Epithelial cell of proximal tubule (primary cell): ENCODE data around the gene PNCK. TPM values are rescaled to one million over a fixed set of nuclear protein-coding genes. Genes with fewer than 3 reads are reported as not detected.
"Not testable (repeated sequence)": the region's sequence is repeated elsewhere in the genome, so short reads cannot be mapped to it uniquely, and the experiment has no call there.

Source experiments
- DNase-seq: peaks from one replicate; pipeline ENCODE4 v3.0.0-alpha.2; 2011; ENCODE audit warnings: low read depth
- H3K4me3 ChIP-seq: 2 replicates; pipeline ENCODE4 v1.5.1; 2011; ENCODE audit warnings: low read depth, mild to moderate bottlenecking, low read length
- total RNA-seq: library from RNA; depleted of rRNA; stranded (reverse); fragments of >200 nt; gene quantifications from 2 replicates; pipeline ENCODE4 v1.2.3, GENCODE V29; 2015
- TF ChIP-seq, protein P1 (sequence below): conservative IDR thresholded peaks from 2 replicates; pipeline ENCODE4 v1.5.1; 2012; ENCODE audit warnings: low read depth, mild to moderate bottlenecking, low read length

The PNCK gene
- total RNA-seq, 1 donor from 2014 or later = 0.86 TPM

- DNase-seq = no peak
- TF ChIP-seq, protein P1, sequence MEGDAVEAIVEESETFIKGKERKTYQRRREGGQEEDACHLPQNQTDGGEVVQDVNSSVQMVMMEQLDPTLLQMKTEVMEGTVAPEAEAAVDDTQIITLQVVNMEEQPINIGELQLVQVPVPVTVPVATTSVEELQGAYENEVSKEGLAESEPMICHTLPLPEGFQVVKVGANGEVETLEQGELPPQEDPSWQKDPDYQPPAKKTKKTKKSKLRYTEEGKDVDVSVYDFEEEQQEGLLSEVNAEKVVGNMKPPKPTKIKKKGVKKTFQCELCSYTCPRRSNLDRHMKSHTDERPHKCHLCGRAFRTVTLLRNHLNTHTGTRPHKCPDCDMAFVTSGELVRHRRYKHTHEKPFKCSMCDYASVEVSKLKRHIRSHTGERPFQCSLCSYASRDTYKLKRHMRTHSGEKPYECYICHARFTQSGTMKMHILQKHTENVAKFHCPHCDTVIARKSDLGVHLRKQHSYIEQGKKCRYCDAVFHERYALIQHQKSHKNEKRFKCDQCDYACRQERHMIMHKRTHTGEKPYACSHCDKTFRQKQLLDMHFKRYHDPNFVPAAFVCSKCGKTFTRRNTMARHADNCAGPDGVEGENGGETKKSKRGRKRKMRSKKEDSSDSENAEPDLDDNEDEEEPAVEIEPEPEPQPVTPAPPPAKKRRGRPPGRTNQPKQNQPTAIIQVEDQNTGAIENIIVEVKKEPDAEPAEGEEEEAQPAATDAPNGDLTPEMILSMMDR = no peak
- no peak overlapping the region for H3K4me3 ChIP-seq
Measured at GRCh38 chrX:153709726-153710674, 36.4 kb upstream of the PNCK start.

- TF ChIP-seq, protein P1 = peak; percentile 74
- H3K4me3 ChIP-seq = no peak overlapping the region
- peak; percentile 39 for DNase-seq
Measured at GRCh38 chrX:153708415-153708814, 34.8 kb upstream of the PNCK start.

GRCh38 chrX:153707406-153707805 is 33.8 kb upstream of the PNCK start:
- no peak for DNase-seq
- TF ChIP-seq, protein P1 = no peak
- no peak overlapping the region for H3K4me3 ChIP-seq

DNA sequence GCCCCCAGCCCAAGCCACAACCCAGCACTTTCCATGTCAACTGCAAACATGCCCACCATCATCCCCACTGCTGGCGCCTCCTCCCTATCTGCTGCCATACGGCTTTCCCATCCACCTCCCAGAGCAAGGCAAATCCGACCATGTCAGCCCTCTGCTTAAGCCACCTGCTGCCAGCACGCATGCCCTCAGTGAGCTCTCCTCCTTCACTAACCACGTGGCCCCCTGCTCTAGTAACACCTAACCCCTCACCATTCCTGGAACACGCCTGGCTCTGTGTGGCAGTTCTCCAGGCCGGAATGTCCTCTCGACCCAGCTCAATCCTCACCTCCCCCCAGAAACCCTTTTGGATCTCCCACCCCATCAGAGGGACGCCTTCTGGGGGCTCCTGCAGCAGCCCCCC is 33.2 kb upstream of the PNCK start:
- TF ChIP-seq, protein P1 = no peak
- no peak for DNase-seq
- no peak overlapping the region for H3K4me3 ChIP-seq

- H3K4me3 ChIP-seq, DNase-seq: not testable (repeated sequence)
Measured at GRCh38 chrX:153705403-153706060, 31.9 kb upstream of the PNCK start.

GRCh38 chrX:153704631-153705402 is 31.2 kb upstream of the PNCK start:
- not testable (repeated sequence) for H3K4me3 ChIP-seq, DNase-seq

DNA sequence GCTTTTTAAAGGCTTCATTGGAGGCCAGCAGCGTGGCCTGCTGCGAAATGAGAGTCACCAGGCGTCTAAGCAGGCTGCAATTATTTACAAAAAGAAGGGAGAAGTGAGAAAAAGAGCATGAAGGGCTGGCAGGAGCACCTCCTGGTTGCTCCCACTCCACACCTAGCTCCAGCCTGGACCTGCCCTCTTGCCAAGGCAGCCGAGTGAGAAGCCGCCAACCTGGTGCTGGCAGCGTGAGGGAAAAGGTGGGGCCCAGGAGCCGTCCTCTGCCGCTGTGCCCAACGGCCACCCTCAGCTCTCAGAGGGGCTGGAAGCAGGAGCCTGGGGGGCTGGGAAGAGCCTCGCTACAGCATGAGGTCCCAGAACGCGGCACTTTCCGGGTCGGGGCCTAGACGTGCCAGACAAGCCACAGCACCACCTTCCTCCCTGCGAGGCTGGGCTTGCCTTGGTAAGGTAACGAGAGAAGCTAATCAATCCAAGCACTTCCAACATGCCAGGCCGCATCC is 30.5 kb upstream of the PNCK start:
- TF ChIP-seq, protein P1 = no peak
- DNase-seq = no peak
- H3K4me3 ChIP-seq = no peak overlapping the region
